ENCODE results near the gene SLC50A1. TPM values are rescaled to one million over a fixed set of nuclear protein-coding genes. Genes with fewer than 3 reads are reported as not detected.

SLC50A1 gene
- total and polyA plus RNA-seq, 9 of the 15 experiments (the other 6 are each of a cell fraction or from before 2014, with no cell fraction given), result 46.5 to 132 (median 91.9) TPM

DNA sequence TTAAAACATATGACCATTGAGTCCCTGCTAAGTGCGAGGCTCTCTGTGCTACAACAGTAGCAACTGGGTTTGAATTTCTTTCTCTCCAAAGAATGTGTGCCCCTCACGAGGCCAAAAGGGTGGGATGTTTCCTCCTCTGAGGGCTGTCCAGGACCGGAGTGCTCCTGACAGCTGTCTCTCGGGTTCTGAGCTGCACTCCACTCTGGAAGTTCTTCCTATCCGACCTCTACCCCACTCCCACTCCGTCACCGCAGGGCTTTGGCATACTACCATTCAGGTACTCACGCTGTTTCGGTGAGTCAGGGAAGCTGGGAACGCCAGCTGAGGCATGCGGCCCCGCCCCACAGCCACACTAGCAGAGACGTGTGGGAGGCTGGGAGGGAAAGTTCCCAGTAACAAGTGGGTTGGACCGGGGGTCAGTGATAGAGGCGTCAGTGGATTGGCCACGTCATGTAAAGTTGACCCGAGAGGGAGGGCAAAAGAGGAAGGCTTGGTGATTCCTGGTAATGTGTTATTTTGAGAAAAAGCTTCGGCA is 705 bp upstream of the SLC50A1 start (continued):
- TF ChIP-seq DMBX1 (CRISPR knock-in tag; IDR thresholded peaks at IDR 0.05; ENCODE audit: borderline replicate concordance) (no peak), RHOXF2B (CRISPR knock-in tag; conservative IDR thresholded peaks at IDR 0.05) (no peak), MYNN (IDR thresholded peaks at IDR 0.05) (peak; percentile 67; the same call in 1 of the 2 replicates), MYNN (CRISPR knock-in tag; IDR thresholded peaks at IDR 0.05) (no peak), YY1 (IDR thresholded peaks at IDR 0.05; ENCODE audit: borderline replicate concordance in 1 of 3, control insufficient read depth in 1 of 3, extremely low read depth in 1 of 3, insufficient read depth in 3 of 3, insufficient read length in 1 of 3, insufficient replicate concordance in 2 of 3, low read depth in 1 of 3, low read length in 2 of 3) (no peak), FUS (optimal IDR thresholded peaks at IDR 0.05; ENCODE audit: low read depth, low read length) (no peak), CREB3L1 (IDR thresholded peaks at IDR 0.05; ENCODE audit: borderline replicate concordance, low read depth) (peak; percentile 88; the same call in 1 of the 2 replicates), ZSCAN32 (CRISPR knock-in tag; IDR thresholded peaks at IDR 0.05) (no peak), RFX5 (IDR thresholded peaks at IDR 0.05; ENCODE audit: low read depth, low read length) (no peak), FOXK2 (conservative IDR thresholded peaks at IDR 0.05 in 1 of 2, IDR thresholded peaks at IDR 0.05 in 1 of 2; ENCODE audit: low read depth in 2 of 2) (peak; percentile 67 to 76), MAFG (tag; conservative IDR thresholded peaks at IDR 0.05) (no peak; the same call in 1 of the 2 replicates), MYBL2 (IDR thresholded peaks at IDR 0.05; ENCODE audit: low read depth) (no peak), MYBL2 (CRISPR knock-in tag; IDR thresholded peaks at IDR 0.05; ENCODE audit: borderline replicate concordance) (no peak), SAP30 (IDR thresholded peaks at IDR 0.05; ENCODE audit: borderline replicate concordance, insufficient read depth, low read depth, low read length, poor library complexity, severe bottlenecking) (no peak), ZNF830 (CRISPR knock-in tag; IDR thresholded peaks at IDR 0.05) (no peak)

Measured in K562 (cell line).